GM19397 (cell line): ENCODE measurements around the gene EPC1.
"Not testable (repeated sequence)": the region's sequence is repeated elsewhere in the genome, so short reads cannot be mapped to it uniquely, and the experiment has no call there.

ENCODE experiments used
- ATAC-seq: cut with Tn5 transposase; IDR thresholded peaks from one replicate; pipeline ENCODE4 v1.9.1; 2021; ENCODE audit warnings: mild to moderate bottlenecking, moderate library complexity; ENCODE audit not compliant: unreplicated experiment

Gene EPC1

DNA sequence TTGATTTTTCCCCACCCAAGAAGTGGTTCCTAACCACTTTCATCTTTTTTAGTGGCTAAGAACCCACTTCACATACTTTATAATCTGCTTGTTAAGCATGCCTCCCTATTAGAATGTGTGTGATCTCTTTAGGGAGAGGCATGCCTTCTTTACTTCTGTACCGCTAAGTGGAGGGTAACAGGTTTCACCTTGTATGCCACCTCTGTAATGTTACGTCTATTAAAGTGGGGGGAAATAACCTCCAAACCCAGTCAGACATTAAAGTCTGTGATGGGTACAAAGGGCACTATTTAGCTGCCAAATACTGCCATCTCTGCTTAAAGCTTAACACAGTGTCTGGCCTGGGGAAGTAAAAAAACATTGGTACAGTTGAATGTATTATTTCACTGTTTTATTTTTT, 51.9 kb downstream of the EPC1 start:
- no peak for ATAC-seq

GRCh38 chr10:32293581-32293980, 53.4 kb downstream of the EPC1 start:
- no peak for ATAC-seq

- no peak for ATAC-seq
Observed at GRCh38 chr10:32279795-32280194, 67.2 kb downstream of the EPC1 start.

- no peak for ATAC-seq
Observed at GRCh38 chr10:32273336-32273735, 73.6 kb downstream of the EPC1 start.

DNA sequence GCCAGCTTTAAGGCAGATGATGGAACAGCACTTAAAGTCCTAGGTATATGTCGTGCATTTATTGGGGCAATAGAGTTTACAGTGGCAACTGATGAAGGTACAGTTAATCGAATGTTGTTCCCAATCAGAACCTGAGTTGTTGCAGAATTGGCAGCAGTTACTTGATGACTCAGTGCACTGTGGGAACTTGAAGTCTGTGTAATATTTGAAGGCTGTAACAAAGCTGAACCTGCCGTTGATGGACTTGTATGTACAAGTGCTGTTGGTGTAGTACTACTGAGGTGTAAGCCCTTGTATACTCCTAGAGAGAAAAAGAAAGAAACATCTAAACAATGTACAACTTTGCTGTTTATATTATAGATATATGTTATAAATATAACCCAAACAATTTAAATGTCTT, 75.3 kb downstream of the EPC1 start:
- ATAC-seq, result no peak

DNA sequence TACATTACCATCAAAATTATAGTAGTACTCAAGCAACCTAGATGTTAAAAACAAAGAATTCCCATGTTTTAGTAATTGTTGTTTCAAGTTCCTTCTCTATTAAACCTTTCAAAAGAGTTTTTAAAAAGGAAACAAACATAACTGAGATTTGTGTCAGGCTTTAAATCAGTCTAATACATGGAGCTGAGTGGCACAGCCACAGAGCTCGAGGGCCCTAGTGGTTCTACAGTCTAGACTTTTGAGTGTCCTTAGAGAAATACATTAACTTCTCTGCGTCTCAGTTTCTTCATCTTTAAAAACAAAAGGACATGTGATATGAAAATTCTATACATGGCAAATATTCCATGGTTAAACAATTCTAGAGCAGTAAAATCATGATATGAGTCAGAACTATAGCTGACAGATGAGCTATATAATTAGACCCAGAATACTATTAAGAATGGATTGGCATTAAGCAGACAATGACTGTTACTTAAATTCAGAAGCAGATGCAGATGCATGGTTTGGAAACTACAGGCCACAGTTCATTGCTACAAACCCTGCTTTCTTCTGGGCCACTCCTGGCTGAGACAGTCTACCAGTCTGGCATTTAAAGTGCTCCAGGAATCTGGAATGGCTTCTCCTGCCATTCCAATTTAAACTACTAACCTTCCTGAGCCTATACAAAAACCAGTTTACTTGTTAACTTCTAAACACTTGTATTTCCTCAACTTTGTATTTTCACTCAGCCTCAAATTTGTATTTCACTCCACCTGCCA, 77.4 kb downstream of the EPC1 start:
- ATAC-seq, result no peak

DNA sequence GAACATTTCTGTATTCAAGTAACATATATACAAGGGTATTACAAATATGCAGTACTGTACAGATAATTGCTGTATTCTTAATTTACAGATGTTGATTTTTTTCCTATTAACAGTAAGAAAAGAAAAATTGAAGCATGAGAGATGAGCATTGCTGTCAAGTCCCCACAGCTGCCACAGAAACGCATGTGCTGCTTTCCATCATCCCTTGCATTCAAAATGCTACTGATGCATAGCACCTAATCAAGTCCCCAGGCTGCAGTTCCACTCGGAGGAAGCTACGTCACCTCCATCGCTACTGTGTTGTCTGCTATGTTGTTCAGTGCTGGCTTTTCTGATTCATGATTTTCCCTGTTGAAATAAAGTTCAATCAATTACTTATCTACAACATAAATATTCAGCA, 78.2 kb downstream of the EPC1 start:
- ATAC-seq, result no peak

- ATAC-seq, result no peak
Observed at GRCh38 chr10:32266979-32267378, 80.0 kb downstream of the EPC1 start.

- ATAC-seq, result no peak
Observed at GRCh38 chr10:32266566-32266965, 80.4 kb downstream of the EPC1 start.

DNA sequence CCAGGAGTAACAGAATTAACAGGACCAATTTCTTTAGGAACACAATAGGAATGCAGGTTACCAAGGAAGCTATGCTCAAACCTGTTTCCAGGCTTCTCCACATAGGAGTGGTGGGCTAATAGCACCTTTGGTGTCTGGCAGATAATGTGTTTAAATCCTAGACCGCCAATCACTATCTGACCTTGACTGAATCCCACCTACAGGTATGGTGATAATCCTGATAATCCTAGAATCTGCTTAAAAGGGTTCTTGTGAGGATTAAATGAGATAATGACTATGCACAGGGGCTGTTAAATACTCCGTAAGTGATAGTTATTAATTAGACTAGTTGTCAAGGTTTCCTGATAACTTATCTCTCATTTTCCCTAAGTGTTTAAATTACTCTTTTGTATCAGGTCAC, 81.2 kb downstream of the EPC1 start:
- ATAC-seq, result no peak

- ATAC-seq, result no peak
Observed at GRCh38 chr10:32263300-32263699, 83.7 kb downstream of the EPC1 start.

DNA sequence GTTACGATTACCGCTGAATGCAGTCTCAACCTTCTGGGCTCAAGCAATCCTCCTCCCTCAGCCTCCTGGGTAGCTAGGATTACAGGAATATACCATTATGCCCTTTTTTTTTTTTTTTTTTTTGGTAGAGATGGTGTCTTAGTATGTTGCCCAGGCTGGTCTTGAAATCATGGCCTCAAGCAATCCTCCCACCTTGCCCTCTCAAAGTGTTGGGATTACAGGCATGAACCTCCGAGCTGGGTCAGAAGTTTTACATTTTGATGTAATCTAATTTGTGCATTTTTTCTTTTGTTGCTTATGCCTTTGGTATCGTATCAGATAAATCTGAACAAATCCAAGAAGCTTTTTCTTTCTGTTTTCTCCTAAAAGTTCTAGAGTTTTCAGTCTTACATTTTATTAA, 87.4 kb downstream of the EPC1 start:
- ATAC-seq, result no peak

- no peak for ATAC-seq
Observed at GRCh38 chr10:32256613-32257437, 90.1 kb downstream of the EPC1 start.

DNA sequence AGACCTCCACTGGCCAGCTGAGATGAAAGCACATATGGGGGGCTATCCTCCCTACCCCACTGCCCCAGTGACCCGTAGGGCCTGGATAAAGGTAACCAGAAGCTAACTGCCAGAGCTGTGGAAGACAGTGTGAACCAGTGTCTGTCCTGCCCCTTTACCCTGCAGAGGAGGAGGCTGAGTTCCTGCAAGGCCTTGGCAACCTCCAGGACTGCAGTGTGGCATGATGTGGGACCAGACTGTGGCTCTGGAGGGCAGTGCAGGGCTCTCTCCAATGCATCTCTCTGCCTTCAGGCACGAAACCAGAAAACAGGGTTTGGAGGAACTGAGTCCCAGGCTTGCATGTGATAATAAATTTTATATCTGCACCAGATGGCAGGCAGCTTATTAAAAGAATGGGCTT, 93.1 kb downstream of the EPC1 start:
- no peak for ATAC-seq

- ATAC-seq, result no peak
Observed at GRCh38 chr10:32253276-32253675, 93.7 kb downstream of the EPC1 start.

DNA sequence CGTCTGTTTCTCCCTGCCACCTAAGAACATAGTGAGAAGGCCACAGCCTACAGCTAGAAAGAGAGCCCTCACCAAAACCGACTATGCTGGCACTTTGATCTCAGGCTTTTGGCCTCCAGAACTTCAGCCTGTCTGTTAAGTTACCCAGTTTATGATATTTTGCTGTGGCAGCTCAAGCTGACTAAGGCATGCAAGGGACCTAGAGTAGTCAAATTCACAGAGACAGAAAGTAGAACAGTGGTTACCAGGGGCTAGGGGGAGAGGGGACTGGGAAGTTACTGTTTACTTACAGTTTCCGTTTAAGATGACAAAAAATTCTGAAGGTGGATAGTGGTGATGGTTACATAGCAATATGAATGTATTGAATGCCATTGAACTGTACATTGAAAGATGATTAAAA, 96.5 kb downstream of the EPC1 start:
- ATAC-seq, result not testable (repeated sequence)

- ATAC-seq, result no peak
Observed at GRCh38 chr10:32246685-32247084, 100.3 kb downstream of the EPC1 start.

DNA sequence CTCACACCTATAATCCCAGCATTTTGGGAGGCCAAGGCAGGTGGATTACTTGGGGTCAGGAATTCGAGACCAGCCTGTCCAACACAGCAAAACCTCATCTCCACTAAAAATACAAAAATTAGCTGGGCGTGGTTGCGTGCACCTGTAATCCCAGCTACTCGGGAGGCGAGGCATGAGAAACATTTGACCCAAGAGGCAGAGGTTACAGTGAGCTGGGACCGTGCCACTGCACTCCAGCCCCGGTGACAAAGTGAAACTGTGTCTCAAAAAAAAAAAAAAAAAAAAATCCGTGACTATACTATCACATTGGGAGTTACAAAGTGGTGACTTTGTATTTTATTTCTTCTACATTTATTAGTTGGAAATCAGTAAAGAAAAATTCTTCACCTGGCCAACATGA, 101.2 kb downstream of the EPC1 start:
- no peak for ATAC-seq

DNA sequence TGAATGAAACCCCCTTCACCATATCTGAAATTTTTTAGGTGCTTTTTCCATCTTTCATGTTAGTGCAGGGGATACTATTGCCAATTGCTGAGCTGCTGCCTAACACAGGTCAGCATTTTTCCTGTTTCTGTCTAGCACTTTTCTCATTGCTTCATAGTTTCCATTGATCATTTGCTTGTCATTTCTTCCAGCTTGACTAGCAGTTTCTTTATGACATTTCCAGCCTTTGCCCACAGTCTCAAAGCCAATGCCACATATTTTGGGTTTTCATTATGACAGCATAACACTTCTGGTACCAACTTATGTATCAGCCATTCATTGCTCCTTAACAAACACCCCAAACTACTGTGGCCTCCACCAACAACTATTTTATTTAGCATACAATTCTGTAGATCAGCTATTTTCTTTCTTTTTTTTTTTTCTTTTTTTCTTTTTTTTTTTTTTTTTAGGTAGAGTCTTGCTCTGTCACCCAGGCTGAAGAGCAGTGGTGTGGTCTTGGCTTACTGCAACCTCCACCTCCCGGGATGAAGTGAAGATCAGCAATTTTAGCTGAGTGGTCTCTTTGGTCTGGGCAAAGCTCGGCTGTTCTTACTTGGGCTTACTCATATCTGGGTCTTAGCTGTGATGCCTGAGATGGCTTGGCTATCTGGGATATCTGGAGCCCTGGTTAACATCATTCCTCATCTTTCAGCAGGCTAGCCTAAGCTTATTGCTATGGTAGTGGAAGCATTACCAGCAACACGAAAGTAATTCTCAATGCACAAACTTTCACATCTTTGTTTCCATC, 102.3 kb downstream of the EPC1 start:
- no peak for ATAC-seq

- ATAC-seq, result no peak
Observed at GRCh38 chr10:32244011-32244410, 102.9 kb downstream of the EPC1 start.

- no peak for ATAC-seq
Observed at GRCh38 chr10:32241946-32242345, 105.0 kb downstream of the EPC1 start.

DNA sequence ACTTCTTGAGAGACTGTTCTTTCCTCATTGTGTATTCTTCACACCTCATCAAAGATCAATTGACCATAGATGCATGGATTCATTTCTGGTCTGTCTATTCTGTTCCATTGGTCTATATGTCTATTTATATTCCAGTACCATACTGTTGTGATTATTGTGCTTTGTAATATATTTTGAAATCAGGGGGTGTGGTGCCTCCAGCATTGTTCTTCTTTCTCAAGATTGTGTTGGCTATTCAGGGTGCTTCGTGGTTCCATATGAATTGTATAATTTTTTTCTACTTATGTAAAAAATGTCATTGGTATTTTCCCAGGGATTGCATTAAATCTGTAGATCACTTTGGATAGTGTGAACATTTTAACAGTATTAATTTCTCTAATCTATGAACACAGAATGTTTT, 106.5 kb downstream of the EPC1 start:
- no peak for ATAC-seq
